HG02870 (cell line): Measurements from ENCODE around the gene NTM.
"Not testable (repeated sequence)": the region's sequence is repeated elsewhere in the genome, so short reads cannot be mapped to it uniquely, and the experiment has no call there.

ENCODE experiments used
- ATAC-seq: cut with Tn5 transposase; IDR thresholded peaks from one replicate; pipeline ENCODE4 v1.9.1; 2021; ENCODE audit warnings: mild to moderate bottlenecking, moderate library complexity; ENCODE audit not compliant: unreplicated experiment

The NTM gene

GRCh38 chr11:132049205-132049604 is 678.8 kb downstream of the NTM start:
- ATAC-seq = no peak

- no peak for ATAC-seq
Observed at GRCh38 chr11:132050049-132050448, 679.6 kb downstream of the NTM start.

GRCh38 chr11:132050577-132051165 is 680.3 kb downstream of the NTM start:
- no peak for ATAC-seq

GRCh38 chr11:132051704-132052103 is 681.3 kb downstream of the NTM start:
- no peak for ATAC-seq

- ATAC-seq = no peak
Observed at GRCh38 chr11:132052342-132052741, 681.9 kb downstream of the NTM start.

GRCh38 chr11:132052904-132053303 is 682.5 kb downstream of the NTM start:
- no peak for ATAC-seq

GRCh38 chr11:132054822-132055221 is 684.4 kb downstream of the NTM start:
- ATAC-seq = no peak

GRCh38 chr11:132055296-132055695 is 684.9 kb downstream of the NTM start:
- ATAC-seq = no peak

- ATAC-seq = no peak
Observed at GRCh38 chr11:132056689-132057088, 686.3 kb downstream of the NTM start.

- no peak for ATAC-seq
Observed at GRCh38 chr11:132057266-132057665, 686.9 kb downstream of the NTM start.

- ATAC-seq = no peak
Observed at GRCh38 chr11:132058211-132058772, 687.9 kb downstream of the NTM start.

GRCh38 chr11:132060567-132060966 is 690.2 kb downstream of the NTM start:
- no peak for ATAC-seq

- ATAC-seq = no peak
Observed at GRCh38 chr11:132062031-132062430, 691.6 kb downstream of the NTM start.

- no peak for ATAC-seq
Observed at GRCh38 chr11:132062541-132062940, 692.1 kb downstream of the NTM start.

GRCh38 chr11:132064987-132065620 is 694.7 kb downstream of the NTM start:
- ATAC-seq = no peak

GRCh38 chr11:132068556-132068955 is 698.1 kb downstream of the NTM start:
- no peak for ATAC-seq

GRCh38 chr11:132069593-132069992 is 699.2 kb downstream of the NTM start:
- ATAC-seq = not testable (repeated sequence)

- not testable (repeated sequence) for ATAC-seq
Observed at GRCh38 chr11:132070907-132071306, 700.5 kb downstream of the NTM start.

- ATAC-seq = no peak
Observed at GRCh38 chr11:132072044-132072857, 701.8 kb downstream of the NTM start.

- no peak for ATAC-seq
Observed at GRCh38 chr11:132072858-132073211, 702.4 kb downstream of the NTM start.

GRCh38 chr11:132073787-132074186 is 703.4 kb downstream of the NTM start:
- no peak for ATAC-seq

- ATAC-seq = no peak
Observed at GRCh38 chr11:132075447-132075846, 705.0 kb downstream of the NTM start.
